OCI-LY1 (cell line): ENCODE measurements around the gene NTRK3.

Experiments used
- CTCF ChIP-seq: fragments of 200-600 bp; sonication (generic), shearing (Covaris generic); IDR thresholded peaks from 2 replicates; pipeline ENCODE4 v1.5.1; 2017; ENCODE audit warnings: mild to moderate bottlenecking, antibody characterized with exemption, low read length, moderate library complexity, mixed read lengths
- EZH2 ChIP-seq: fragments of 200-600 bp; sonication (generic), shearing (Covaris generic); IDR thresholded peaks from 2 replicates; pipeline ENCODE4 v1.8.0; 2017; ENCODE audit warnings: borderline replicate concordance, mixed run types, mild to moderate bottlenecking, antibody characterized with exemption, low read length, moderate library complexity, mixed read lengths

- TF ChIP-seq CTCF: no peak
- TF ChIP-seq EZH2: no peak
Measured at GRCh38 chr15:88060383-88060782, 196.2 kb downstream of the NTRK3 start.
